Naive B cell (primary cell): ENCODE results near the gene WDR33. TPM values are rescaled to one million over a fixed set of nuclear protein-coding genes. Genes with fewer than 3 reads are reported as not detected.
"Not testable (repeated sequence)": the region's sequence is repeated elsewhere in the genome, so short reads cannot be mapped to it uniquely, and the experiment has no call there.

Experiments used
- ATAC-seq, 2 donors: fragments of 150-1000 bp; cut with Tn5 transposase; 2 replicates each; pipeline ENCODE4 v1.10.0; 2021; ENCODE audit warnings: low read depth in 2 of 2, mild to moderate bottlenecking in 2 of 2, moderate library complexity in 2 of 2
- DNase-seq: peaks from one replicate; pipeline ENCODE4 v3.0.0; 2022
- H3K27ac Mint-ChIP-seq, 6 donors: one replicate each; pipeline ENCODE4 v1.8.0; 2020 to 2022; ENCODE audit warnings: mild to moderate bottlenecking in 6 of 6, mixed read lengths in 6 of 6, moderate library complexity in 5 of 6, inconsistent platforms in 2 of 6
- H3K27me3 Mint-ChIP-seq, 3 donors: one replicate each; pipeline ENCODE4 v1.8.0; 2021 to 2022; ENCODE audit warnings: mixed read lengths in 3 of 3, mild to moderate bottlenecking in 1 of 3
- H3K36me3 Mint-ChIP-seq, 2 donors: one replicate each; pipeline ENCODE4 v1.8.0; 2020 to 2022; ENCODE audit warnings: mixed read lengths in 2 of 2, inconsistent platforms in 1 of 2, mild to moderate bottlenecking in 1 of 2
- H3K4me1 Mint-ChIP-seq, 3 donors: one replicate each; pipeline ENCODE4 v1.8.0; 2020 to 2022; ENCODE audit warnings: mixed read lengths in 3 of 3, inconsistent platforms in 1 of 3, mild to moderate bottlenecking in 1 of 3, moderate library complexity in 1 of 3
- H3K4me3 Mint-ChIP-seq, 8 donors: one replicate each; pipeline ENCODE4 v1.8.0; 2020 to 2022; ENCODE audit warnings: mild to moderate bottlenecking in 8 of 8, mixed read lengths in 8 of 8, moderate library complexity in 8 of 8, inconsistent platforms in 2 of 8
- H3K9me3 Mint-ChIP-seq, 7 donors: one replicate each; pipeline ENCODE4 v1.8.0; 2020 to 2022; ENCODE audit warnings: mixed read lengths in 7 of 7, mild to moderate bottlenecking in 5 of 7, inconsistent platforms in 2 of 7, moderate library complexity in 1 of 7
- polyA plus RNA-seq, 6 donors: library from polyadenylated mRNA; unstranded; fragments of 300-500 nt; fragmentation: Illumina TruSeq; gene quantifications; one replicate each; pipeline ENCODE4 v1.2.3, GENCODE V29; 2021; ENCODE audit warnings: low read depth in 6 of 6

The WDR33 gene
- polyA plus RNA-seq, 6 donors from 2014 or later = 20.5 to 50.4 (median 37.3) TPM

DNA sequence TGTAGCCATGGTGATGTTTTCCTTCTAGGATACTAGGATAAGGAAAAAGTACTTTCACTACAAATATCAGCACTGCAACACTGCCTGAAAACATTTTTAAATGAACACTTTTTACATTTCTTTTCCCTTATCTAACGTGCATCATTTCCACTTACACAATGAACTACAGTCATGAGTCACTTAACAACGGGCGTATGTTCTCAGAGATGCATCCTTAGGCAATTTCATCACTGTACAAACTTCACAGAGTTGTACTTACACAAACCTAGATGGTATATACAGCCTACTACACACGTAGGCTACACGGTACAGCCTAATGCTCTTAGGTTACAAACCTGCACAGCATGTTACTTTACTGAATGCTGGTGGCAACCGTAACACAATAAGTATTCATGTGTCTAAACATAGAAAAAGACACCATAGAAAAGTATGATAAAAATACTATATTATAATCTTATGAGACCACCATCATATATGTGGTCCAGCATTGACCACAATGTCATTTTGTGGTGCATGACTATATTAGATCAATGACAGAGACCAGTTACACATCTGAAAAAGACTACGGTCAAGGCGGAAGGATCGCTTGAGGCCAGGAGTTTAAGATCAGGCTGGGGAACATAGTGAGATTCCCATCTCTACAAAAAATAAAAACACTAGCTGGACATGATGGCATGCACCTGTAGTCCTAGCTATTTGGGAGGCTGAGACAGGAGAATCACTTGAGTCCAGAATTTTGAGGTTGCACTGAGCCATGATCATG is 39.8 kb downstream of the WDR33 start:
- Mint-ChIP-seq H3K4me3 (peak overlapping the region in 1 of 8 donors; percentile 41), H3K27me3 (no peaks in the 10 kb centered on the region), H3K9me3 (no peaks in the 10 kb centered on the region), H3K36me3 (peaks cover 0 to 12% of the 10 kb centered on the region in 2 donors), H3K27ac (no peak overlapping the region), H3K4me1 (peaks cover 9 to 32% (median 22%) of the 10 kb centered on the region in 3 donors)
- ATAC-seq (no peak), DNase-seq (no peak)

DNA sequence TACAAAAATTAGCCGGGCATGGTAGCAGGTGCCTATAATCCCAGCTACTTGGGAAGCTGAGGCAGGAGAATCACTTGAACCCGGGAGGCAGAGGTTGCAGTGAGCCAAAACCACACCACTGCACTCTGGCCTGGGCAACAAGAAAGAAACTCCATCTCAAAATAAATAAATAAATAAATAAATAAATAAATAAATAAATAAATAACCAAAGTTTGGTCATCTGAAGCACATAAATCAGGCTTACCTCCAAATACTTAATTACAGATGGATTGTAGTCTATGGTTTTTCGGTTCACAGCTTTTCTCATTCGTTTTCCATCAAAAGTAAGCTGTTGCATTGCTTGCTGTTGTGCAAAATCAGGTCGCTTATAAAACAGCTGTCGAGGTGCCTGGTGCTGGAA is 40.4 kb downstream of the WDR33 start:
- Mint-ChIP-seq H3K4me1 (peaks cover 4 to 26% (median 16%) of the 10 kb centered on the region in 3 donors), H3K36me3 (peaks cover 0 to 12% of the 10 kb centered on the region in 2 donors)
- H3K4me3 Mint-ChIP-seq, ATAC-seq, H3K9me3 Mint-ChIP-seq, H3K27ac Mint-ChIP-seq, DNase-seq, H3K27me3 Mint-ChIP-seq: not testable (repeated sequence)

DNA sequence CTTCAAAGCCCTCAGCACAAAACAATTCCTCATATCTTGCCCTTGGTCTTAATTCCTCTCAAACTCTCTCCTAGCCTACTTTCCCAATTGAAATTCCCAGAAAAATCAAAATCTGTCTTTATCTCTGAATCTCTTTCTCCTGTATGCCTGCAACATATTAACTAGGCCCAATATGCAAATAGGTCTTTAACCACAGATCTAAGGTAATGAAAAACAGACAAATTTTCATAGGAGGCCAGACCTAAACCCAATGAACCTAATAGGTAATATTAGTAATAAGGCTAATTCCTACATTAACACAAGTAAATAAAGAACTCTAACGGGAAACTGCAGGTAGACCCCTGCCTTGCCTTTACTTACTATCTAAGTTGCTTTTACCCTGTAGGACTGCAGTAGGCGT is 41.4 kb downstream of the WDR33 start:
- DNase-seq = no peak

DNA sequence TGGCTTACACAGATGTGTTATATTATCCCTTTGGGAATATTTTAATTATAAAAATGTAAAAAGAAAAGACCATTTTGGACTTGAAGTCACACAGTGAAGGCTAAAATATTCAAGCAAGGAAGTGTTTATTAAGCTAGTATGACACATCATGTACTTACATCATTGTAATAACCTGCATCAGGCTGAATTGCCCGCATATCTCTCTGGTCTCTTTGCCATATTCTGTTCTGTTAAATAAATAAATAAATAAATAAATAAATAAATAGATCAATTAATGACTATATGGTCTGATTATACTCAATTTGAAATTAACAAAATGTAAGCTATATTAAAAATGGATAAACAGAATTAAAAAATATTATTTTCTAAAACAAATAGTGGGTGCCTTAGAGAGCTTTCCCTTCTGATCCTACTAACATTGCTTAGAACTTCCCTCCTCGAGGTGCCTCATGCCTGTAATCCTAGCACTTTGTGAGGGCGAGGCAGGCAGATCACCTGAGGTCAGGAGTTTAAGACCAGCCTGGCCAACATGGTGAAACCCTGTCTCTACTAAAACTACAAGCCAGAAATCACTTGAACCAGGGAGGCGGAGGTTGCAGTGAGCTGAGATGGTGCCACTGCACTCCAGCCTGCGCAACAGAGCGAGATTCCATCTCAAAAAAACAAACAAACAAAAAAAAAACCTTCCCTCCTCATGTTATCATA is 42.0 kb downstream of the WDR33 start:
- DNase-seq (no peak), ATAC-seq (no peak)
- peaks cover 0 to 17% of the 10 kb centered on the region in 2 donors for H3K36me3 Mint-ChIP-seq
- H3K4me3 Mint-ChIP-seq = no peak overlapping the region
- H3K27ac Mint-ChIP-seq = peak overlapping the region in 2 of 6 donors; percentile 37 to 56
- no peaks in the 10 kb centered on the region for H3K9me3 Mint-ChIP-seq
- peaks cover 4 to 21% (median 16%) of the 10 kb centered on the region in 3 donors for H3K4me1 Mint-ChIP-seq
- H3K27me3 Mint-ChIP-seq = no peaks in the 10 kb centered on the region

More for the DNA sequence above, 41.4 kb downstream of the WDR33 start:
- Mint-ChIP-seq H3K27ac (peak overlapping the region in 2 of 6 donors; percentile 37 to 56), H3K4me3 (no peak overlapping the region), H3K4me1 (peaks cover 4 to 21% (median 16%) of the 10 kb centered on the region in 3 donors), H3K36me3 (peaks cover 0 to 12% of the 10 kb centered on the region in 2 donors), H3K27me3 (no peaks in the 10 kb centered on the region), H3K9me3 (no peaks in the 10 kb centered on the region)
- ATAC-seq = no peak

DNA sequence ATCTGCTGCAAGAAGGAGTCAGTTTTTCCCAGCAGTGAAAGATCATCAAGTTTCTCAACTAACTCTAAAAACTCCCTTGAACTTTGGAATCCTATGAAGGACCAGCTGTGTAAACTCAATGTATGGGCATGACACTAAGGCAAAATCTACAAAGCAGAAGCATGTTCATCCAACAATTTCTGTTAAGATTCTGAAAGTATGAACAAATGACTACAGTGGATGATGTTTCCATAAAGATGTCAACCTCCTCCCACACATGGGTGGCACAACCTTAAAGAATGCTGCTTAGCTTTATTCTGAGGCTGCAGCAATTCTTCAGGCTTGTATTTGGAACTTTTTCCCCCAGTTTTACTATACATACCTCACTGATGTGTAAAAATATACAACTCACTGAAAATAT is 47.2 kb downstream of the WDR33 start:
- ATAC-seq = no peak
- H3K36me3 Mint-ChIP-seq = peaks cover 11 to 32% of the 10 kb centered on the region in 2 donors

DNA sequence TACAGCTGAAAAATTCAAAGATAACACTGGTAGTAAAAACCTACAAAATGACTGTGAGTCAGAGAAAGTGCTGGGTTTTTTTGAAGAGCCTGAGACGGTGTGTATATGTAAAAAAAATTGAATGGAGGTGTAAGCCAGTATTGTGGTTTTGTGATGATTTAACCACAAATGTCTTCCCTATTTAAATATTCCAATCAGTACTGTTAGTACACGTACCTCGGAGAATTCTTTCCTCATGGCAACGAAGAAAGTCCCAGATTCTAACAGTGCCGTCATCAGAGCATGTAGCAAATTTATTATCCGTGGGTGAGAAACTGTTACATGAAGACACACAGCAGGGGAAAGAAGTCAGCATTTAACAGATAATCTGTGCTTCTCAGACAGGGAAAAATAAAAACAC is 48.1 kb downstream of the WDR33 start:
- ATAC-seq (no peak), DNase-seq (no peak)
- Mint-ChIP-seq H3K27ac (peak overlapping the region in 1 of 6 donors; percentile 26), H3K4me3 (no peak overlapping the region), H3K9me3 (no peaks in the 10 kb centered on the region), H3K4me1 (peaks cover 0 to 7% (median 0%) of the 10 kb centered on the region in 3 donors), H3K36me3 (peaks cover 11 to 28% of the 10 kb centered on the region in 2 donors), H3K27me3 (no peaks in the 10 kb centered on the region)

More for the DNA sequence above, 47.2 kb downstream of the WDR33 start:
- Mint-ChIP-seq H3K27me3 (no peaks in the 10 kb centered on the region), H3K4me1 (peaks cover 0 to 7% (median 0%) of the 10 kb centered on the region in 3 donors), H3K4me3 (no peak overlapping the region), H3K9me3 (no peaks in the 10 kb centered on the region), H3K27ac (no peak overlapping the region)
- DNase-seq = no peak

DNA sequence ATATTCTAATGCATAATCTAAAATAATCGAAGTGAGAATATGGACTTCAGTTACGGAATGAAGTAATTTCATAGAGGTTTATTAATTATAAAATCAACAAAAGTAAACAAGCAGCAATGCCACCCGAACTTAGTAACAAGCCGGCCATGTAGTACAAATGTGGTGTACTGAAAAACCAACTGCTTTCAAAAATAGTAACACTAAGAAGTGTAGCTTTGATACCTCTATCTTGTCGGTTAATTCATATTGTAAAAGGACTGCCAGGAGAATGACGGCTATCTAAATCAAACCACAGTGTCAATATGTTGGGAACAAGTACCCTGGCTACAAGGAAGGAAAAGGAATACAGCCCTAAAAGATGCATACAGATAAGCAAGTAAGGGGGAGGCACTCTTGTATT is 48.5 kb downstream of the WDR33 start:
- peaks cover 11 to 26% of the 10 kb centered on the region in 2 donors for H3K36me3 Mint-ChIP-seq
- H3K27me3 Mint-ChIP-seq = no peaks in the 10 kb centered on the region
- peaks cover 0 to 7% (median 0%) of the 10 kb centered on the region in 3 donors for H3K4me1 Mint-ChIP-seq
- no peak overlapping the region for H3K4me3 Mint-ChIP-seq
- DNase-seq = no peak
- no peak overlapping the region for H3K27ac Mint-ChIP-seq
- H3K9me3 Mint-ChIP-seq = no peaks in the 10 kb centered on the region
- ATAC-seq = no peak

DNA sequence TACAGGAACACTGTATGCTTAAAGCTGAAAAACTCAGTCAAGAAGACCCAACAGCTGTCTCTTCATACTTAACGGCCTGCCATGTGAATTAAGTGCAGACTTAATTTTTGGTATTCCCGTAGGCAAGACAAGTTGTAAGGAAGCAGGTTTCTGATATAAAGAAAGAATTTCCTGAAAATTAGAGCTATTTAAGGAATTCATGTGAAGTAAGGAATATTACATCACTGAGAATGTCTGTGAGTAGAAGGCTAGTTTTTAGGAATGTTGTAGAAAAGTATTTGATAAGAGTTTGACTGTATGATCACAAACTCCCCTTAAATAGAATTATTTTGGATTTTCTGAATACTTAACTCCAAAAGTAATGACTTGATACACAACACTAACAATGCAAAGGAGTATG is 51.0 kb downstream of the WDR33 start:
- Mint-ChIP-seq H3K27ac (no peak overlapping the region), H3K4me1 (peaks cover 0 to 3% (median 0%) of the 10 kb centered on the region in 3 donors), H3K36me3 (peaks cover 11 to 26% of the 10 kb centered on the region in 2 donors), H3K27me3 (no peaks in the 10 kb centered on the region), H3K9me3 (no peaks in the 10 kb centered on the region), H3K4me3 (no peak overlapping the region)
- DNase-seq (no peak), ATAC-seq (no peak)

DNA sequence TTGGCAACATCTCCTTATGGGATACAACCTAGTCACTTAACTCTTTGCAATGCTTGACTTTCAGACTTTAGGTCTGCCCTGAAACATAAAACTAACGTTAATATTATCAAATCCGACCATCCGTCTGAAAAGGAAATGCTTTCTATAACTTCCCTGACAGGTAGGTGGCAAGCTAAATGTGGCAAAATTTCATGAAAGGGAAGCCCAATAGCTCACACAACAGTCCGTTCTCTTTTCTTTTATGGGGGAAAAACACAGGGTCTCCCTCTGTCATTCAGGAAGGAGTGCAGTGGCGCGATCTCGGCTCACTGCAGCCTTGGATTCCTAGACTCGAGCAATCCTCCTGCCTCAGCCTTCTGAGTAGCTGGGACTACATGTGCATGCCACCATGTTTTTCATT is 56.8 kb downstream of the WDR33 start:
- peak overlapping the region in 1 of 6 donors; percentile 93 for H3K27ac Mint-ChIP-seq
- H3K27me3 Mint-ChIP-seq = no peaks in the 10 kb centered on the region
- H3K4me1 Mint-ChIP-seq = peaks cover 7 to 9% (median 8%) of the 10 kb centered on the region in 3 donors
- no peaks in the 10 kb centered on the region for H3K36me3 Mint-ChIP-seq
- DNase-seq (no peak), ATAC-seq (no peak)
- no peak overlapping the region for H3K4me3 Mint-ChIP-seq
- H3K9me3 Mint-ChIP-seq = no peaks in the 10 kb centered on the region

DNA sequence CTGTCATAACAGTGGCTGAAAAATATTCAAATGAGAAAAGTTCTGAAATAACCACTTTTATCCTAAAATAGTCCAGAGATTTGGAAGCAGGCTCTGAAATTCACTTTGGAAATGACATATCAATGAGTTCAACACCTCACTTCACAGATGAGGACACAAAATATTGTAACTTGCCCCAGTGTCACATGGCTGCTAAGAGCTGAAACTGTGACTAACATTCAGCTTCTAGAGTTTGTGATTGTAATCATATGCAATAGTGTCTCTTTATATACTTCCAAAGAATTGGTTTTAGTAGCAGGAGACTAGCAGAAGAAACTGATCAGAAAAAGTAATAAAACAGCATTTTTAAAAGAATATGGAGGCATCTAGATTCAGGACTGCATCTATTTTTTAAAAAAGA is 57.6 kb downstream of the WDR33 start:
- no peak overlapping the region for H3K27ac Mint-ChIP-seq
- DNase-seq (no peak), ATAC-seq (no peak)
- H3K4me3 Mint-ChIP-seq = no peak overlapping the region
- H3K36me3 Mint-ChIP-seq = peaks cover 0 to under 1% of the 10 kb centered on the region in 2 donors
- H3K4me1 Mint-ChIP-seq = peaks cover 9 to 13% (median 10%) of the 10 kb centered on the region in 3 donors
- H3K27me3 Mint-ChIP-seq = no peaks in the 10 kb centered on the region
- H3K9me3 Mint-ChIP-seq = no peaks in the 10 kb centered on the region

DNA sequence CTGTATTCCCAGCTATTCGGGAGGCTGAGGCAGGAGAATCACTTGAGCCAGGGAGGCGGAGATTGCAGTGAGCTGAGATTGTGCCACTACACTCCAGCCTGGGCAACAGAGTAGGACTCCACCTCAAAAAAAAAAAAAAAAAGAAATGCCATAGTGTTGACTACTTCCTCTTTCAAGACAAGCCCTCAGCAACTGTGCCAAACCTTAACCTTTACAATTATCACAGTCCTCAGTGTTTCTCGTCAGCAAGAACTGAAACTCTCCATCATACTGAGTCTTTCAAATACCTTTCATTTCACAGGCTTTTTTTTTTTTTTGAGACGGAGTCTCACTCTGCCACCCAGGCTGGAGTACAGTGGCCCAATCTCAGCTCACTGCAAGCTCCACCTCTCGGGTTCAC is 61.4 kb downstream of the WDR33 start:
- Mint-ChIP-seq H3K27ac (peak overlapping the region; percentile 41 to 97 (median 88)), H3K4me3 (peak overlapping the region; percentile 3 to 81 (median 36)), H3K36me3 (peaks cover 7 to 12% of the 10 kb centered on the region in 2 donors), H3K4me1 (peaks cover 11 to 18% (median 15%) of the 10 kb centered on the region in 3 donors)
- peak; percentile 100 for ATAC-seq
- not testable (repeated sequence) for H3K9me3 Mint-ChIP-seq, H3K27me3 Mint-ChIP-seq
- DNase-seq = peak; percentile 78

DNA sequence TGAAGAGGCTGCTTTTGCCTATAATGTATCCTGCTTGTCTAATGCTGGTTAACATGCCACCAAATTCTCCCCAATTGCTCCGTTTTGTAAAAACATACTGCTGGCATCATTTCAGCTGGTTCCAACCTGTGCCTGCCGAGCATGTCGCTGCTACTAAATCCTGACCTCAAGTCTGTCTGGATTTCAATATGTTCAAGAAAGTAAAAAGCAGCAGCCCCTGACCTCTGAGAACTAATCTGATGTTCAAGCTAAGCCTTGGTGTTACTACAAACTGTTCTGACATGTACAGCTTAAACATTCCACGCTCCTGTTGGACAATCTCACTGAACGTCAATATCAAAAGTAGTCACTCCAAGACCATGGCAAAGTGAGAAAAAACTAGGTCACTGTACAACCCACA is 63.4 kb downstream of the WDR33 start:
- peaks cover 7 to 15% of the 10 kb centered on the region in 2 donors for H3K36me3 Mint-ChIP-seq
- H3K27ac Mint-ChIP-seq = peak overlapping the region in 1 of 6 donors; percentile 73
- DNase-seq (no peak), ATAC-seq (no peak)
- H3K9me3 Mint-ChIP-seq = no peaks in the 10 kb centered on the region
- no peak overlapping the region for H3K4me3 Mint-ChIP-seq
- peaks cover 11 to 20% (median 15%) of the 10 kb centered on the region in 3 donors for H3K4me1 Mint-ChIP-seq
- H3K27me3 Mint-ChIP-seq = no peaks in the 10 kb centered on the region

DNA sequence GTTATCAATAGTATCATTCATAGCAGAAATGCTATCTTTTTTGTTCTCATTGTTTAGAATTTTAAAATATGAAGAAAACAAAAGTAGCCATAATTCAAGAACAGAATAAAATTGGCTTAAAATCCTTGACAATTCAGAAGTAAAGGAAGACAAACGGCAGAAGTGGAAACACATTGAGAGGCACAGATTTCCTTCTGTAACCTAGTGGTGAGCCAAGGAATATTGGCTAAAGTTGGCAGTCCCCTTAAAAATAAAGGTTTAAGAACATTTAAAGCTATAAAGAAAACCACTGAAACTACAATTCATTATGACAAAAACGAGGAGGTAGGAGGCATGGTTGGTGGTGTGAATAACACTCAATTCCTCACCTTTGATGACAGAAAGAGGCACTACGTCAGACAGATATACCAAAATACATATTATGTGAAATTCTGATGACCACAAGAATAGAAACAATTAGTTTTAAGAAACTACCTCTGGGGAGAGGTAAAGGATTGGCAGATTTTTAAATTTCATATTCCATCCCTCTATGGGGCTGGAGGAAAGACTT is 67.4 kb downstream of the WDR33 start:
- ATAC-seq = no peak
- Mint-ChIP-seq H3K27ac (peak overlapping the region in 1 of 6 donors; percentile 16), H3K4me3 (no peak overlapping the region), H3K36me3 (peaks cover 7 to 15% of the 10 kb centered on the region in 2 donors), H3K4me1 (peaks cover 4 to 24% (median 9%) of the 10 kb centered on the region in 3 donors), H3K27me3 (no peaks in the 10 kb centered on the region), H3K9me3 (no peaks in the 10 kb centered on the region)
- no peak for DNase-seq
